B cell (primary cell): Measurements from ENCODE around the gene C17orf67. TPM values are rescaled to one million over a fixed set of nuclear protein-coding genes. Genes with fewer than 3 reads are reported as not detected.

Experiments used
- ATAC-seq: fragments of 200-7000 bp; cut with Tn5 transposase; one replicate; pipeline ENCODE4 v1.10.0; 2021; ENCODE audit warnings: low read depth, mild to moderate bottlenecking, moderate number of reproducible peaks, moderate library complexity
- CTCF ChIA-PET: fragments of 350-600 bp; sonication (Branson Sonifier 250); formaldehyde crosslinking; loops from one replicate; lab custom pipeline; 2021; ENCODE audit warnings: antibody characterized with exemption, inconsistent platforms; lab: Charles Lee
- POLR2A ChIA-PET: fragments of 350-600 bp; sonication (Branson Sonifier 250); formaldehyde crosslinking; loops from one replicate; lab custom pipeline; 2021; ENCODE audit warnings: antibody characterized with exemption; lab: Charles Lee
- DNase-seq: peaks from one replicate; pipeline ENCODE4 v3.0.0; 2013
- H2AFZ ChIP-seq: 2 replicates; pipeline ENCODE4 v1.6.1; 2012; ENCODE audit warnings: mild to moderate bottlenecking, low read depth, low read length; ENCODE audit not compliant: insufficient read depth, poor library complexity, severe bottlenecking
- H3K27ac ChIP-seq, 2 donors: 1 replicate in 1 of 2; 2 replicates in 1 of 2; pipeline ENCODE4 v1.5.1; 2012 to 2013; ENCODE audit warnings: low read length in 2 of 2, mild to moderate bottlenecking in 2 of 2, moderate library complexity in 1 of 2
- H3K27me3 ChIP-seq, 4 experiments: fragments of 200-600 bp in 1 of 4; sonication (generic) in 1 of 4; replicated peaks in 1 of 4; 1 replicate in 2 of 4; 2 replicates in 2 of 4; pipeline versions ENCODE4 v1.6.1 to v1.7.0; 2013 to 2016; ENCODE audit warnings: low read length in 3 of 4, mild to moderate bottlenecking in 2 of 4, mixed read lengths in 1 of 4, moderate library complexity in 1 of 4; ENCODE audit not compliant: insufficient read depth in 4 of 4, control insufficient read depth in 3 of 4; ENCODE audit errors: control extremely low read depth in 1 of 4
- H3K36me3 ChIP-seq, 2 experiments: replicated peaks in 1 of 2; 1 replicate in 1 of 2; 2 replicates in 1 of 2; pipeline versions ENCODE4 v1.6.1 to v1.7.1; 2013; ENCODE audit warnings: low read length in 1 of 2; ENCODE audit not compliant: insufficient read depth in 2 of 2, control insufficient read depth in 1 of 2; ENCODE audit errors: control extremely low read depth in 1 of 2, extremely low read depth in 1 of 2
- H3K4me1 ChIP-seq, 2 donors: fragments of 200-600 bp in 1 of 2; sonication (generic) in 1 of 2; 1 replicate in 1 of 2; 2 replicates in 1 of 2; pipeline versions ENCODE4 v1.5.1 to v1.6.1; 2013 to 2017; ENCODE audit warnings: low read length in 2 of 2; ENCODE audit not compliant: control insufficient read depth in 2 of 2, insufficient read depth in 2 of 2
- H3K4me2 ChIP-seq: replicated peaks from 2 replicates; pipeline ENCODE3; 2012; ENCODE audit warnings: mild to moderate bottlenecking, low read depth, low read length; ENCODE audit not compliant: poor library complexity, severe bottlenecking
- H3K4me3 ChIP-seq, 5 experiments: fragments of 200-600 bp in 1 of 5; sonication (generic) in 1 of 5; 1 replicate in 3 of 5; 2 replicates in 2 of 5; pipeline versions ENCODE4 v1.5.1 to v1.7.0; 2011 to 2016; ENCODE audit warnings: low read length in 4 of 5, mild to moderate bottlenecking in 4 of 5, low read depth in 2 of 5, control low read depth in 1 of 5, moderate library complexity in 1 of 5; ENCODE audit not compliant: insufficient read depth in 1 of 5; ENCODE audit errors: control extremely low read depth in 1 of 5, extremely low read depth in 1 of 5
- H3K79me2 ChIP-seq: fragments of 200-600 bp; sonication (generic); one replicate; pipeline ENCODE4 v1.6.0; 2016; ENCODE audit warnings: low read length; ENCODE audit not compliant: control insufficient read depth, insufficient read depth
- H3K9ac ChIP-seq: fragments of 200-600 bp; sonication (generic); 2 replicates; pipeline ENCODE4 v1.6.1; 2017; ENCODE audit warnings: mild to moderate bottlenecking, low read length, moderate library complexity
- H3K9me3 ChIP-seq, 3 donors: one replicate each; pipeline versions ENCODE4 v1.6.1 to v1.7.1; 2013; ENCODE audit warnings: low read length in 2 of 3; ENCODE audit not compliant: control insufficient read depth in 2 of 3, insufficient read depth in 1 of 3; ENCODE audit errors: control extremely low read depth in 1 of 3
- H4K20me1 ChIP-seq: 2 replicates; pipeline ENCODE4 v1.6.0; 2012; ENCODE audit warnings: mild to moderate bottlenecking, low read length; ENCODE audit not compliant: insufficient read depth, control insufficient read depth, poor library complexity, severe bottlenecking
- H3K27ac Mint-ChIP-seq: one replicate; pipeline ENCODE4 v1.8.0; 2021; ENCODE audit warnings: mixed read lengths
- H3K27me3 Mint-ChIP-seq: one replicate; pipeline ENCODE4 v1.8.0; 2021; ENCODE audit warnings: mixed read lengths
- H3K4me1 Mint-ChIP-seq: one replicate; pipeline ENCODE4 v1.8.0; 2021; ENCODE audit warnings: mixed read lengths
- H3K4me3 Mint-ChIP-seq: one replicate; pipeline ENCODE4 v1.8.0; 2021; ENCODE audit warnings: mixed read lengths
- H3K9me3 Mint-ChIP-seq: one replicate; pipeline ENCODE4 v1.8.0; 2022; ENCODE audit warnings: mixed read lengths; ENCODE audit not compliant: insufficient read depth
- EZH2 ChIP-seq: IDR thresholded peaks from 2 replicates; pipeline ENCODE4 v1.6.1; 2012; ENCODE audit warnings: borderline replicate concordance, low read depth, mild to moderate bottlenecking, moderate library complexity, low read length; ENCODE audit not compliant: insufficient read depth, poor library complexity, severe bottlenecking
- WGBS: methylation state at CpG from one replicate; pipeline ENCODE4 v1.1.5; 2013; ENCODE audit warnings: missing lambda C conversion rate; ENCODE audit not compliant: insufficient coverage; 5-methylcytosine and 5-hydroxymethylcytosine counted together
- intact Hi-C: fragments of 100-400 bp; cut with micrococcal nuclease; formaldehyde crosslinking; loops from one replicate; pipeline ENCODE4 v1.10.0; 2022
- polyA plus RNA-seq: library from polyadenylated mRNA; depleted of rRNA; stranded (reverse); fragments of >200 nt; gene quantifications from 2 replicates; pipeline ENCODE4 v1.2.3, GENCODE V29; 2012
- total RNA-seq, 2 donors: library from RNA; stranded (reverse); fragments of 120-200 nt in 1 of 2; gene quantifications; 1 replicate in 1 of 2; 2 replicates in 1 of 2; pipeline versions ENCODE4 v1.2.3 to v1.2.4, GENCODE V29; 2013 to 2022
- TF ChIP-seq, protein P1 (sequence below): fragments of 200-600 bp; IDR thresholded peaks from one replicate; pipeline ENCODE4 v1.8.0; 2022; ENCODE audit warnings: antibody characterized with exemption, mild to moderate bottlenecking

C17orf67 gene
- total and polyA plus RNA-seq, 2 donors (not counting 1 experiment from before 2014, with no cell fraction given): 5.0 to 10.0 TPM

GRCh38 chr17:56781906-56782305 lies 51.8 kb downstream of the C17orf67 start:
- H3K27me3 Mint-ChIP-seq: peaks cover 46% of the 10 kb centered on the region
- CTCF ChIA-PET: interaction anchor here (0.9 to 4.1 kb wide), 3 partner anchors 11 to 189 kb away, joined by 3 to 36 read pairs (median 14); partner anchors contain the start of gene NOG

More at GRCh38 chr17:56781906-56782305, 51.8 kb downstream of the C17orf67 start:
- H3K27ac Mint-ChIP-seq: no peak overlapping the region
- no peak overlapping the region for H3K4me3 ChIP-seq
- H3K36me3 ChIP-seq: no peaks in the 10 kb centered on the region
- DNase-seq (no peak), ATAC-seq (no peak)
- H3K4me1 ChIP-seq: peaks cover 13 to 15% of the 10 kb centered on the region in 2 donors
- H3K4me3 Mint-ChIP-seq: no peak overlapping the region
- POLR2A ChIA-PET: no interaction called here
- no peak overlapping the region for H3K4me2 ChIP-seq
- H3K9me3 Mint-ChIP-seq: no peaks in the 10 kb centered on the region
- 49% methylated on average over 3 of the region's 6 CpGs for WGBS
- H3K4me1 Mint-ChIP-seq: peaks cover 17% of the 10 kb centered on the region
- intact Hi-C loops: no loop called here
- H2AFZ ChIP-seq: no peak overlapping the region
- no peak overlapping the region for H3K27ac ChIP-seq
- H4K20me1 ChIP-seq: no peaks in the 10 kb centered on the region
- TF ChIP-seq, protein P1, sequence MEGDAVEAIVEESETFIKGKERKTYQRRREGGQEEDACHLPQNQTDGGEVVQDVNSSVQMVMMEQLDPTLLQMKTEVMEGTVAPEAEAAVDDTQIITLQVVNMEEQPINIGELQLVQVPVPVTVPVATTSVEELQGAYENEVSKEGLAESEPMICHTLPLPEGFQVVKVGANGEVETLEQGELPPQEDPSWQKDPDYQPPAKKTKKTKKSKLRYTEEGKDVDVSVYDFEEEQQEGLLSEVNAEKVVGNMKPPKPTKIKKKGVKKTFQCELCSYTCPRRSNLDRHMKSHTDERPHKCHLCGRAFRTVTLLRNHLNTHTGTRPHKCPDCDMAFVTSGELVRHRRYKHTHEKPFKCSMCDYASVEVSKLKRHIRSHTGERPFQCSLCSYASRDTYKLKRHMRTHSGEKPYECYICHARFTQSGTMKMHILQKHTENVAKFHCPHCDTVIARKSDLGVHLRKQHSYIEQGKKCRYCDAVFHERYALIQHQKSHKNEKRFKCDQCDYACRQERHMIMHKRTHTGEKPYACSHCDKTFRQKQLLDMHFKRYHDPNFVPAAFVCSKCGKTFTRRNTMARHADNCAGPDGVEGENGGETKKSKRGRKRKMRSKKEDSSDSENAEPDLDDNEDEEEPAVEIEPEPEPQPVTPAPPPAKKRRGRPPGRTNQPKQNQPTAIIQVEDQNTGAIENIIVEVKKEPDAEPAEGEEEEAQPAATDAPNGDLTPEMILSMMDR: no peak
- no peak for TF ChIP-seq EZH2
- H3K79me2 ChIP-seq: no peaks in the 10 kb centered on the region
- peaks cover 0 to 24% (median 4%) of the 10 kb centered on the region in 4 experiments for H3K27me3 ChIP-seq
- H3K9ac ChIP-seq: no peak overlapping the region
- H3K9me3 ChIP-seq: no peaks in the 10 kb centered on the region
